ENCODE data around the gene HDAC4.

DNA sequence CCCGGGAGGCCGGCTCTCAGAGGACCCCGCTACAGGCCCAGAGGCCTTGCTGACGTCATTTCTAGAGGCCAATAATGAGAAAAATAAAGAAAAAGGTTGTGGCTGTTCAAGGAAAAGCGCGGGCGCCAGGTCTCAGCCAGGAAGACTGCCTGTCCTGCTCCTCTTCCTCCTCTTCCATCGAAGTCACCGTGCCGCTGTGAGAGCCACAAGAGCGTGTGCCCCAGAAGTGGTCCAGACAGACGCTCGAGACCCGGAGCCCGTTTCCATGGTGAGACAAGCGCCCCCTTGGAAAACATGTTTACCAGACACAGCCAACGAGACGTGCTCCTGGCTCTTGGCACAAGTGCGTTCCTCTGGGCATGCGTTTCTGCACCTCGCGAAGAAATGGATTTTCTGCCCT lies 210.5 kb downstream of the HDAC4 start:
- TF ChIP-seq CTCF (optimal IDR thresholded peaks at IDR 0.05 in 1 of 3, IDR thresholded peaks at IDR 0.05 in 1 of 3, conservative IDR thresholded peaks at IDR 0.05 in 1 of 3; ENCODE audit: extremely low read depth in 1 of 3, insufficient read depth in 2 of 3, low read length in 3 of 3): no peak
- TF ChIP-seq EZH2 (IDR thresholded peaks at IDR 0.05; ENCODE audit: low read length): no peak
